Transverse colon (tissue), 4 donors: ENCODE results near the gene LILRB3.

ENCODE experiments used
- CTCF ChIP-seq, 5 experiments: fragments of 200-600 bp in 3 of 5; fragments of 450-650 bp in 2 of 5; sonication (generic) in 3 of 5; IDR thresholded peaks; 1 replicate in 2 of 5; 2 replicates in 3 of 5; pipeline ENCODE4 v1.5.1; 2016 to 2017; ENCODE audit warnings: antibody characterized with exemption in 5 of 5, inconsistent platforms in 3 of 5, mild to moderate bottlenecking in 2 of 5, moderate library complexity in 1 of 5
- POLR2AphosphoS5 ChIP-seq, 3 donors: sonication (generic); formaldehyde crosslinking; IDR thresholded peaks; one replicate each; pipeline ENCODE4 v1.6.1; 2016; ENCODE audit warnings: antibody characterized with exemption in 3 of 3

- no peak for TF ChIP-seq POLR2AphosphoS5 (IDR thresholded peaks at IDR 0.05)
- TF ChIP-seq CTCF (IDR thresholded peaks at IDR 0.05): no peak
These were observed 32.4 kb upstream of the LILRB3 start for GRCh38 chr19:54255105-54255775.
